HG03521 (cell line): ENCODE results near the gene TBC1D22A.

ENCODE experiments used
- ATAC-seq: cut with Tn5 transposase; IDR thresholded peaks from one replicate; pipeline ENCODE4 v1.9.1; 2021; ENCODE audit warnings: mild to moderate bottlenecking, moderate library complexity; ENCODE audit not compliant: unreplicated experiment

The TBC1D22A gene

GRCh38 chr22:47189056-47189916 lies 426.8 kb downstream of the TBC1D22A start:
- ATAC-seq: no peak

- no peak for ATAC-seq
These were observed 428.0 kb downstream of the TBC1D22A start for GRCh38 chr22:47190276-47190956.

DNA sequence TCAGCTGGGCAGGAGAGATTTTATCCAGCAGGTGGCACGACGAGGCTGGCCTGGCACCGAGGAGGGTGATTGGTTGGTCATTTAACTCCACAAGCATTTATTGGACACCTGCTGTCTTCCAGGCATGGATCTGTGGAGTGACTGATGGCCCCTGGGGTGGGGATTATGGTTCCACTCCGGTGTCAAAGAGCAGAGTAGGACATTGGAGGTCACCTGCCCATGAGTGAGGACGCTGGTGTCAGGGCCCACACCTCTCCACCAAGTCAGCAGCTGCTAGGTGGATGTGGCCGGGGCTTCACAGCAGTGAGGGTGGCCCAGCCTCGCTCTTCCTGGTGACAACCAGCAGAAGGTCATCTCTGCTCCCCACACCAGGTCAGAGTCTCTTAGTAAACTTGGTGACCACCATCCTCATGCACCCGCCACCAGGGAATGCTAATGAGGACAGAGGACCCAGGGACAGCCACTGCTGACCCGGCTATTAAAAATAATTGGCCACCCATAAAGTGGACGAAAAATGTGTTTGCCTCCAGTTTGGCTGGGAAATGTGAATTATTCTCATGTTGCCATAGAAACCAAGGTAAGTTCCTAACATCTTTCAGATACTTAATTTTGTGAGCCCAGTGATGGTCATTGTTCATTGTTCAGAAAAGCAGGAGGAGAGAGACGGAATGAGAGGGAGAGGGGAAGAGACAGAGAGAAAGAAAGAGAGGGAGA lies 428.7 kb downstream of the TBC1D22A start:
- no peak for ATAC-seq

GRCh38 chr22:47191671-47192650 lies 429.5 kb downstream of the TBC1D22A start:
- no peak for ATAC-seq

- ATAC-seq: no peak
These were observed 430.4 kb downstream of the TBC1D22A start for GRCh38 chr22:47192651-47193437.

DNA sequence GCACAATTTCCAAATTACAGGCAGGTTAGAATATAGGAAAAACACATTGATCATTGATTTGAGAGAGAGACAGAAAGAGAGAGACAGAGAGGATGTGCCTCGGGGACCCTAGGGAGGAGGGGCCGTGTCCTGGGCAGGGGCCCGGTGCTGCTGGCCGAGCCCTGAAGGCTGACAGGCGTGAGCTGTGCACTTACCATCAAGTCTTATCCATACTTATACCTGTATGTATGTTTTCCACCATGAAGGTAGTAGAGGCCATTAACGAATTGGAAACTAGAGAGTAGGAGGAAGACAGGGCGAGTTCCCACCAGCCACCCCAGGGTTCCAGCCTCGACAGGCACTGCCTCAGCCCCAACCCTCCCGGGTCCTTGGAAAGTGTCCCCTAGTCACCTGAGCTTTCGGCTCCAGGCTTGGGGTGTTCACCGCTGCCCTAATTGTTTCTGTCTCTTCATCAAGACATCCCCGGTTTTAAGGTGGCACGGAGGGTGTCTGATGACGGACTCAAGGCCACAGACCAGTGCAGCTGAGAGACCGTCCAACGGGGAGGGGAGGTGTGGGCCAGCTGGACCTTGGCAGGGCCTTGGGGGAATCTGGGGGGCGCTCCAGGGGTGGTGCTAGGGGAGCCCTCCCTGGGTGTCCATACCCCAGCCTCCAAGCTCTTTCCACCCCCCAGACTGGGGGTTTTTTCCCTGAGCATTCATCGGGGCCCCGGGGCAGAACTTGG lies 431.3 kb downstream of the TBC1D22A start:
- ATAC-seq: no peak

DNA sequence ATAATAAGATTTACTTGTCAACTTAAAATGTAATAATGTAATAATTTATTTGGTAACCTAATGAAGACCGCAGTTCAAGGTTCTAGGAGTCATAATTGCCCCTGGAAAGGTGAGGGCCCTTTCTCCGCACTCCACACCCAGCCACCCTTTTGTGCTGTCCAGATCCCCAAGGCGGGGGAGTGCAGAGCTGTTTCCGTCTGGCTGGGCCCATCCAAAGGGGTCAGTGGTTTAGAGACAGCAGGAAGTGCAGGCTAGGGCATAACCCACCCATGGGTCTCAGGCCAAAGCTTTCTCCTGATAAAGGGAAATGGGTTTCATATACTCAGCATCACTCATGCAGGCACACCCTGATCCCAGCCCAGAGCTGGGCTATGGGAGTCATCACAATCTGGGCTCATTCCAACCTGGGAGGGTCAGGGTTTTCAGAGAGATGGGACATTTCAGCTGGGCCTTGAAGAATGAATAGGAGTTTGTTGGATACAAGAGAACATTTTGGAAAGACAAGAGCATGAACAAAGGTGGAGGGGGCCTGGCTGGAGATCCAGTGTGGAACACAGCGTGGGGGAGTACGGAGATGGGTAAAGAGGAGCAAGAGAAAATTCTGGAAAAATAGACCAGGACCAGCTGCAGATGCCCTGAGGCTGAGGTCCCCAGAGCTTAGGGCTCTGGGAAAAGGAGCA lies 432.2 kb downstream of the TBC1D22A start:
- ATAC-seq: no peak

DNA sequence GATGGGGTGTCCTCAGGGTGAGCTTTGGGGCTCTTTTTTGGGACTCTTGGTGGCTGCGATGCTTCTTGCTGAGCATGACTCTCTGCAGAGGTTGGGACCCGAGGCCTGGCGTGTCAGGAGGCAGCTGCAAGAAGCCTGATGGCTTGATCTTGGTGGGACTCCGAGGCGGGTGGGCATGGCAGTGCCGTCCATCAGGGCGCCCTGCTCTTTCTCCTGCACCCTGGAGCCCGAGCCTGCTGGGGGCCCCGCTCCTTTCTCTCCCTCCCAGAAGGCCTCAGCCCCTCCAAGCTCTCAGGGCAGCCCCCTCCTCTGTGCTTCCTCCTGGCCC lies 432.7 kb downstream of the TBC1D22A start:
- ATAC-seq: no peak

- no peak for ATAC-seq
These were observed 433.2 kb downstream of the TBC1D22A start for GRCh38 chr22:47195484-47196165.

DNA sequence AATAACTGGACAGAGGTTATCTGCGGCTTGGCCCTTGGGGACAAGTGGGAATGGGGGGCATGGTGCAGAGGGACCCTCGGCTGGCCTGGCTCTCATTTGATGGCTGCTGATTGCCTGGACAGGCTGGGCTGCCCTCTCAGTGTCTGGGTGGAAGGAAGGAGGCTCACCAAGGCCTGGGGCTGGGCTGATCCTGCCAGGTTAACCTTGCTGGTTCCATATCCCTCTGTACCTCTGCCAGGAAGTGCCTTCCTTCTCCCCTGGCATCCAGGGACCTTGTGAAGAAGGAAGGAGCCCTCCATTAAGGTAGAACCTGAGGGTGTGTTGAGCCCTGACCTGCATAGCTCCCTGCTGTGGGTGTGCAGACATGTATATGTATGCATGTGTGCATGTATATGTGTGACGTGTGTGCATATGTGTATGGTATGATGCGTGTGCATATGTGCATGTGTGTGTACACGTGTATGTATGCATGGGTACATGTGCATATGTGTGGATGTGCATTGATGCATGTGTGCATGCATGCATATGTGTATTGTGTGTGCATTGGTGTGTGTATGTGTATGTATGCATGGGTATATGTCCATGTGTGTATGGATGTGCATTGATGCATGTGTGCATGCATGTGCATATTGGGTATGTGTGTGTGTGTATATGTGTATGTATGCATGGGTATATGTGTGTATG lies 433.9 kb downstream of the TBC1D22A start:
- no peak for ATAC-seq

DNA sequence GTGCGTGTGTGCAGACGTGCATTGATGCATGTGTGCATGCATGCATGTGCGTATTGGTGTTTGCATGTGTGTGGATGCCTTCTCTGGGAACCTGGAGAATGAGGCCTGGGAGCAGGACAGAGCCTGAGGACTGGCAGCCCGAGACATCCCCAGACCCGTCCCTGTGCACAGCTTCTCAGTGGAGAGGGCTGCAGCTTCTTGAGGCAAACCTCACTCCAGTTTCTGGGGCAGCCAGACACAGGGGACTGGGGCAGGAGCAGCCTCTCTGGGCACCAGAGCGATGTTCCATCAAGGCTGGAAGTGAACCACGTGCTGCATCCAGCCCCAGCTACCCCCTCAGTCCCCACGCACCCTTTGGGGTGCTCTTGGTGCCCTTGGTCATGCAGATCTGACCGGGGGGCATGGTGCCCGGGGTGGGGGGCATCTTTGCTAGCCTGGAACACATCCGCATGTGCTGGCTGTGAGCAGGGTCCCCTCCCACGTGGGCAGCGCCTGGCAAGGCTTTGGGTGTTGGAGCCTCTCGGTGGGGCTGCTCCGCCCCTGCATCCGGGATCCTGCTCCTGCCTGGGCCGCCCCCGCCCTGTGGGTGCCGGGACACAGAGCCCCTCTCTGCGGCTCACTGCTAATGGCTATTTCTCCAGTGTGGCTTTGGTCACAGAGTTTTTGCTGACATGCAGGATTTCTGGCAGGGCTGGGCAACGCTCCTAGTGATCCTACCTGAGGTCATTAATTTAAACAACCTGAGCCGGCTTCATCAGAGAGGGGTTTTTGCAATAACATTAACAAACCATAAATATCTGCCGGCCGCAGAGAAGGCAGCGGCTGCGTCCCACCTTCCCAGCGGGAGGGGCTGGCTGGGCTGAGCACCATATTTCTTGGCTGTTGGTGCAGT lies 434.7 kb downstream of the TBC1D22A start:
- no peak for ATAC-seq

- no peak for ATAC-seq
These were observed 435.5 kb downstream of the TBC1D22A start for GRCh38 chr22:47197773-47198500.

GRCh38 chr22:47198801-47199251 lies 436.4 kb downstream of the TBC1D22A start:
- no peak for ATAC-seq

- ATAC-seq: no peak
These were observed 437.0 kb downstream of the TBC1D22A start for GRCh38 chr22:47199261-47199978.

- ATAC-seq: no peak
These were observed 437.5 kb downstream of the TBC1D22A start for GRCh38 chr22:47199979-47200272.
